A549 (cell line): Measurements from ENCODE around the gene PLXDC1. TPM values are rescaled to one million over a fixed set of nuclear protein-coding genes. Genes with fewer than 3 reads are reported as not detected.

Experiments used
- ATAC-seq, 2 experiments: fragments of 200-7000 bp in 1 of 2; fragments of >200 bp in 1 of 2; cut with Nextera tagmentation in 1 of 2; cut with Tn5 transposase in 1 of 2; 3 replicates each; pipeline versions ENCODE4 v1.8.0 to v1.9.1; 2018 to 2020; ENCODE audit warnings: mild to moderate bottlenecking in 1 of 2, moderate library complexity in 1 of 2
- CTCF ChIA-PET: fragments of 300-600 bp; sonication (Branson Sonifier 250); formaldehyde crosslinking; extraction: SDS; loops from one replicate; lab custom pipeline; 2021; ENCODE audit warnings: antibody characterized with exemption, inconsistent platforms; lab: Yijun Ruan, JAX
- POLR2A ChIA-PET: fragments of 350-600 bp; formaldehyde crosslinking; extraction: SDS; loops from one replicate; lab custom pipeline; 2021; ENCODE audit warnings: antibody characterized with exemption, inconsistent platforms; lab: Yijun Ruan, JAX
- DNase-seq, 2 experiments: peaks; one replicate each; pipeline versions ENCODE4 v3.0.0 to v3.0.0-alpha.2; 2011 to 2016; ENCODE audit warnings: low read depth in 1 of 2, low spot score in 1 of 2
- FAIRE-seq: peaks from 2 replicates; lab custom pipeline; 2011; peaks lifted over from hg19 to GRCh38; lab: Jason Lieb, UNC
- H3K27ac ChIP-seq, 2 experiments: fragments of >200 bp; sonication (Bioruptor Twin); formaldehyde crosslinking; 3 replicates each; pipeline ENCODE4 v1.5.1; 2016 to 2017
- H3K4me1 ChIP-seq: fragments of >200 bp; sonication (Bioruptor Twin); formaldehyde crosslinking; 3 replicates; pipeline ENCODE4 v1.6.1; 2016
- H3K4me2 ChIP-seq: fragments of >200 bp; sonication (Bioruptor Twin); formaldehyde crosslinking; 3 replicates; pipeline ENCODE4 v1.6.1; 2016
- H3K4me3 ChIP-seq: fragments of >200 bp; sonication (Bioruptor Twin); formaldehyde crosslinking; 3 replicates; pipeline ENCODE4 v1.5.1; 2016
- H3K9me3 ChIP-seq: fragments of >200 bp; sonication (Bioruptor Twin); formaldehyde crosslinking; 3 replicates; pipeline ENCODE4 v1.6.1; 2016
- BCL3 ChIP-seq: fragments of >200 bp; sonication (Bioruptor Twin); formaldehyde crosslinking; IDR thresholded peaks from 3 replicates; pipeline ENCODE4 v1.6.1; 2016
- CBX2 ChIP-seq: fragments of 200-600 bp; sonication (generic); IDR thresholded peaks from 2 replicates; pipeline ENCODE4 v1.6.1; 2016; ENCODE audit warnings: low read depth, mild to moderate bottlenecking, borderline replicate concordance
- CBX8 ChIP-seq: fragments of 200-600 bp; sonication (generic); IDR thresholded peaks from 2 replicates; pipeline ENCODE4 v1.6.1; 2016
- CEBPB ChIP-seq, 2 experiments: fragments of >200 bp in 1 of 2; sonication (Bioruptor Twin) in 1 of 2; formaldehyde crosslinking in 1 of 2; IDR thresholded peaks; 2 replicates each; pipeline ENCODE4 v1.6.1; 2012 to 2016
- CHD2 ChIP-seq: fragments of 150-350 bp; IDR thresholded peaks from 2 replicates; pipeline ENCODE4 v1.6.1; 2014; ENCODE audit warnings: low read length; ENCODE audit not compliant: partially characterized antibody
- CTCF ChIP-seq: fragments of >200 bp; sonication (Bioruptor Twin); formaldehyde crosslinking; IDR thresholded peaks from 3 replicates; pipeline ENCODE4 v1.5.1; 2016
- ELK1 ChIP-seq: fragments of 150-350 bp; IDR thresholded peaks from 2 replicates; pipeline ENCODE4 v1.6.1; 2014; ENCODE audit warnings: low read depth, mild to moderate bottlenecking, low read length
- FOSL2 ChIP-seq, 2 experiments: fragments of 450-650 bp in 1 of 2; fragments of >200 bp in 1 of 2; sonication (Bioruptor Twin) in 1 of 2; formaldehyde crosslinking; IDR thresholded peaks; 2 replicates each; pipeline versions ENCODE4 v1.5.0 to v1.6.1; 2016 to 2020; ENCODE audit warnings: mild to moderate bottlenecking in 1 of 2, moderate library complexity in 1 of 2
- FOXS1 ChIP-seq: fragments of 250-450 bp; sonication (Bioruptor Pico); IDR thresholded peaks from 2 replicates; pipeline ENCODE4 v1.5.0; 2020; ENCODE audit warnings: mild to moderate bottlenecking, moderate library complexity
- HDAC2 ChIP-seq: fragments of 200-600 bp; sonication (generic); IDR thresholded peaks from 2 replicates; pipeline ENCODE4 v1.6.1; 2016
- HEYL ChIP-seq: fragments of 250-450 bp; sonication (Bioruptor Pico); IDR thresholded peaks from 2 replicates; pipeline ENCODE4 v1.8.0; 2021; ENCODE audit warnings: mild to moderate bottlenecking, moderate library complexity
- HOXB13 ChIP-seq: fragments of 250-450 bp; sonication (Bioruptor Pico); IDR thresholded peaks from 2 replicates; pipeline ENCODE4 v1.5.0; 2020; ENCODE audit warnings: low read depth, mild to moderate bottlenecking, moderate library complexity
- JUN ChIP-seq, 2 experiments: fragments of >200 bp; sonication (Bioruptor Twin); formaldehyde crosslinking; IDR thresholded peaks; 2 replicates in 1 of 2; 3 replicates in 1 of 2; pipeline ENCODE4 v1.6.1; 2016 to 2017
- JUNB ChIP-seq: fragments of >200 bp; sonication (Bioruptor Twin); formaldehyde crosslinking; IDR thresholded peaks from 2 replicates; pipeline ENCODE4 v1.6.1; 2016
- KDM1A ChIP-seq: fragments of 200-600 bp; sonication (generic); IDR thresholded peaks from 2 replicates; pipeline ENCODE4 v1.6.1; 2016; ENCODE audit warnings: low read depth, mild to moderate bottlenecking
- MAFK ChIP-seq: fragments of 450-650 bp; IDR thresholded peaks from 2 replicates; pipeline ENCODE4 v1.6.1; 2014; ENCODE audit not compliant: partially characterized antibody
- MAZ ChIP-seq: fragments of 150-350 bp; IDR thresholded peaks from 2 replicates; pipeline ENCODE4 v1.6.1; 2014; ENCODE audit warnings: antibody characterized with exemption, low read depth, low read length, borderline replicate concordance
- MYC ChIP-seq: IDR thresholded peaks from 2 replicates; pipeline ENCODE4 v1.6.1; 2012; ENCODE audit warnings: mild to moderate bottlenecking, inconsistent platforms, low read length, improper control_type of control experiment, borderline replicate concordance
- NPAS2 ChIP-seq: fragments of 250-450 bp; sonication (Bioruptor Pico); IDR thresholded peaks from 2 replicates; pipeline ENCODE4 v1.8.0; 2022; ENCODE audit warnings: mild to moderate bottlenecking, moderate library complexity, borderline replicate concordance
- NR3C1 ChIP-seq: fragments of >200 bp; sonication (Bioruptor Twin); formaldehyde crosslinking; IDR thresholded peaks from 3 replicates; pipeline ENCODE4 v1.6.1; 2017
- RAD21 ChIP-seq, 2 experiments: fragments of >200 bp in 1 of 2; sonication (Bioruptor Twin) in 1 of 2; formaldehyde crosslinking in 1 of 2; IDR thresholded peaks in 1 of 2; conservative IDR thresholded peaks in 1 of 2; 2 replicates in 1 of 2; 3 replicates in 1 of 2; pipeline ENCODE4 v1.6.1; 2012 to 2018; ENCODE audit warnings: inconsistent platforms in 1 of 2
- RFX5 ChIP-seq: fragments of 450-650 bp; IDR thresholded peaks from 2 replicates; pipeline ENCODE4 v1.7.1; 2014; ENCODE audit warnings: antibody characterized with exemption, mild to moderate bottlenecking, moderate library complexity
- RNF2 ChIP-seq: fragments of 200-600 bp; sonication (generic); IDR thresholded peaks from 2 replicates; pipeline ENCODE4 v1.6.1; 2016; ENCODE audit warnings: low read depth, mild to moderate bottlenecking, antibody characterized with exemption, moderate library complexity, borderline replicate concordance
- SMC3 ChIP-seq: fragments of >200 bp; sonication (Bioruptor Twin); formaldehyde crosslinking; IDR thresholded peaks from 3 replicates; pipeline ENCODE4 v1.6.1; 2018; ENCODE audit warnings: inconsistent platforms
- TFCP2L1 ChIP-seq: fragments of 250-450 bp; sonication (Bioruptor Pico); IDR thresholded peaks from 2 replicates; pipeline ENCODE4 v1.5.0; 2021; ENCODE audit warnings: mild to moderate bottlenecking
- ZC3H11A ChIP-seq: fragments of 450-650 bp; IDR thresholded peaks from 2 replicates; pipeline ENCODE4 v1.6.1; 2014; ENCODE audit warnings: antibody characterized with exemption, mild to moderate bottlenecking
- ZNF302 ChIP-seq: fragments of 250-450 bp; sonication (Bioruptor Pico); IDR thresholded peaks from 2 replicates; pipeline ENCODE4 v1.9.0; 2021; ENCODE audit warnings: inconsistent platforms, mild to moderate bottlenecking, moderate library complexity
- WGBS: methylation state at CpG from one replicate; pipeline ENCODE4 v1.1.6; 2017; ENCODE audit errors: missing lambda C conversion rate; 5-methylcytosine and 5-hydroxymethylcytosine counted together
- polyA plus RNA-seq, 4 experiments: library from polyadenylated mRNA; depleted of rRNA in 3 of 4; stranded (reverse); fragments of >200 nt; fragmentation: RNase III in 1 of 4; extraction: RNeasy Plus Mini Kit Qiagen cat#74134 plus additional on column Dnase treatment in 1 of 4; gene quantifications; 2 replicates in 3 of 4; 3 replicates in 1 of 4; pipeline ENCODE4 v1.2.3, GENCODE V29; 2011 to 2017

The PLXDC1 gene
- polyA plus RNA-seq, 2 of the 4 experiments (the other 2 are of a cell fraction): 0.31 to 0.36 TPM

- Histone ChIP-seq H3K27ac (no peak overlapping the region), H3K4me3 (no peak overlapping the region), H3K9me3 (no peaks in the 10 kb centered on the region), H3K4me2 (no peak overlapping the region), H3K4me1 (no peaks in the 10 kb centered on the region)
- ChIA-PET CTCF (interaction anchor here (0.6 to 2.4 kb wide), 5 partner anchors 22 to 368 kb away, joined by 3 to 8 read pairs (median 5); no protein-coding TSS in a partner anchor), POLR2A (no interaction called here)
- ATAC-seq (peak in 1 of 2 experiments; percentile 48; a peak in 2 of 6 replicates), FAIRE-seq (no peak), DNase-seq (no peak)
- TF ChIP-seq JUNB: no peak
- no peak for TF ChIP-seq FOSL2 (IDR thresholded peaks at IDR 0.05)
- no peak for TF ChIP-seq FOSL2 (CRISPR knock-in tag; IDR thresholded peaks at IDR 0.05)
- TF ChIP-seq NR3C1: no peak
- no peak for TF ChIP-seq NPAS2 (CRISPR knock-in tag)
- no peak for TF ChIP-seq ZC3H11A
- no peak for TF ChIP-seq CEBPB (IDR thresholded peaks at IDR 0.05)
- TF ChIP-seq CHD2: no peak
- no peak for TF ChIP-seq RAD21 (conservative IDR thresholded peaks at IDR 0.05 in 1 of 2, IDR thresholded peaks at IDR 0.05 in 1 of 2)
- no peak for TF ChIP-seq FOXS1 (CRISPR knock-in tag)
- TF ChIP-seq ZNF302: no peak
- TF ChIP-seq TFCP2L1 (CRISPR knock-in tag): no peak
- TF ChIP-seq RFX5: no peak
- TF ChIP-seq HDAC2: no peak
- no peak for TF ChIP-seq JUN (IDR thresholded peaks at IDR 0.05)
- no peak for TF ChIP-seq RNF2
- TF ChIP-seq KDM1A: no peak
- TF ChIP-seq CTCF: no peak
- no peak for TF ChIP-seq ELK1
- TF ChIP-seq BCL3: no peak
- no peak for TF ChIP-seq MAZ
- 83% methylated on average over 5 of the region's 5 CpGs for WGBS
Observed at GRCh38 chr17:39118674-39119419, 32.6 kb downstream of the PLXDC1 start.

GRCh38 chr17:39116224-39116623 lies 35.2 kb downstream of the PLXDC1 start:
- no peak for FAIRE-seq
- no peaks in the 10 kb centered on the region for H3K9me3 ChIP-seq
- H3K4me3 ChIP-seq: no peak overlapping the region
- H3K4me1 ChIP-seq: no peaks in the 10 kb centered on the region
- H3K4me2 ChIP-seq: no peak overlapping the region
- ChIA-PET CTCF (interaction anchor here (0.7 to 1.4 kb wide), 5 partner anchors 9 to 133 kb away, joined by 3 to 6 read pairs (median 4); no protein-coding TSS in a partner anchor), POLR2A (no interaction called here)
- WGBS: 71% methylated on average over 3 of the region's 3 CpGs
- TF ChIP-seq MYC (no peak), HEYL (CRISPR knock-in tag) (no peak), MAFK (no peak), CBX8 (no peak), BCL3 (no peak), SMC3 (no peak), CTCF (no peak), CBX2 (no peak), HOXB13 (CRISPR knock-in tag) (no peak)
- no peak for ATAC-seq
- no peak overlapping the region for H3K27ac ChIP-seq
- DNase-seq: no peak
